ENCODE results near the gene ZNF792. TPM values are rescaled to one million over a fixed set of nuclear protein-coding genes. Genes with fewer than 3 reads are reported as not detected.

ZNF792 gene
- total RNA-seq, 1 donor from 2014 or later: 5.9 TPM

GRCh38 chr19:34910770-34911169 lies 53.3 kb downstream of the ZNF792 start:
- Histone ChIP-seq H3K4me2 (ENCODE audit: low read length) (no peak overlapping the region), H2AFZ (ENCODE audit: low read depth, low read length) (no peak overlapping the region), H3K9me3 (ENCODE audit: insufficient read depth, low read depth, low read length) (peaks cover 6% of the 10 kb centered on the region), H3K4me1 (ENCODE audit: insufficient read depth, low read length) (no peaks in the 10 kb centered on the region), H3K27ac (ENCODE audit: low read depth, low read length) (no peak overlapping the region), H3K4me3 (ENCODE audit: insufficient read depth, low read depth, low read length) (no peak overlapping the region), H3K9ac (ENCODE audit: low read length) (no peak overlapping the region), H3K79me2 (ENCODE audit: insufficient read depth, low read length) (no peaks in the 10 kb centered on the region), H3K27me3 (ENCODE audit: insufficient read depth, low read length) (peaks cover 2% of the 10 kb centered on the region), H4K20me1 (ENCODE audit: insufficient read depth, low read length) (no peaks in the 10 kb centered on the region), H3K36me3 (ENCODE audit: insufficient read depth, low read length) (no peaks in the 10 kb centered on the region)
- no peak for DNase-seq (ENCODE audit: low read depth)
- H3K4me3 Mint-ChIP-seq (ENCODE audit: unreplicated experiment): no peak overlapping the region
- no peak for TF ChIP-seq EZH2 (IDR thresholded peaks at IDR 0.05; ENCODE audit: insufficient read depth, low read length)
- H3K36me3 Mint-ChIP-seq (ENCODE audit: low read depth, unreplicated experiment): no peaks in the 10 kb centered on the region
- H3K27ac Mint-ChIP-seq (ENCODE audit: unreplicated experiment): no peak overlapping the region
- no peaks in the 10 kb centered on the region for H3K4me1 Mint-ChIP-seq (ENCODE audit: low read depth, unreplicated experiment)
- peaks cover 22% of the 10 kb centered on the region for H3K9me3 Mint-ChIP-seq (ENCODE audit: unreplicated experiment)
- no peak for FAIRE-seq
- peaks cover 32% of the 10 kb centered on the region for H3K27me3 Mint-ChIP-seq (ENCODE audit: low read depth, unreplicated experiment)

Other genes with a start within 250 kb of the ZNF792 start
- gene ZNF181, start 230.0 kb downstream of the ZNF792 start, total RNA-seq: 4.8 and 5.2 TPM in 2 replicates
- 4.8 and 5.7 TPM in 2 replicates for gene ZNF599, start 191.0 kb downstream of the ZNF792 start, total RNA-seq
- gene ZNF30, start 37.3 kb downstream of the ZNF792 start, total RNA-seq: 3.7 and 4.0 TPM in 2 replicates
- 64.6 and 67.4 TPM in 2 replicates for gene GRAMD1A, start 36.1 kb upstream of the ZNF792 start, total RNA-seq
- gene SCN1B, start 66.2 kb upstream of the ZNF792 start, total RNA-seq: 2.1 and 3.0 TPM in 2 replicates
- 0.31 and 0.73 TPM in 2 replicates for gene HPN, start 77.5 kb upstream of the ZNF792 start, total RNA-seq
- gene FXYD3, start 151.6 kb upstream of the ZNF792 start, total RNA-seq: not detected in 2 replicates
- 0.20 and 0.29 TPM in 2 replicates for gene LGI4, start 170.8 kb upstream of the ZNF792 start, total RNA-seq
- 0.52 and 1.1 TPM in 2 replicates for gene FXYD1, start 174.6 kb upstream of the ZNF792 start, total RNA-seq
- gene FXYD7, start 179.0 kb upstream of the ZNF792 start, total RNA-seq: 0.65 TPM in 1 of 2 replicates, not detected in the other
- gene FXYD5, start 190.5 kb upstream of the ZNF792 start, total RNA-seq: 96.9 and 108 TPM in 2 replicates